ENCODE data around the gene HIP1.

DNA sequence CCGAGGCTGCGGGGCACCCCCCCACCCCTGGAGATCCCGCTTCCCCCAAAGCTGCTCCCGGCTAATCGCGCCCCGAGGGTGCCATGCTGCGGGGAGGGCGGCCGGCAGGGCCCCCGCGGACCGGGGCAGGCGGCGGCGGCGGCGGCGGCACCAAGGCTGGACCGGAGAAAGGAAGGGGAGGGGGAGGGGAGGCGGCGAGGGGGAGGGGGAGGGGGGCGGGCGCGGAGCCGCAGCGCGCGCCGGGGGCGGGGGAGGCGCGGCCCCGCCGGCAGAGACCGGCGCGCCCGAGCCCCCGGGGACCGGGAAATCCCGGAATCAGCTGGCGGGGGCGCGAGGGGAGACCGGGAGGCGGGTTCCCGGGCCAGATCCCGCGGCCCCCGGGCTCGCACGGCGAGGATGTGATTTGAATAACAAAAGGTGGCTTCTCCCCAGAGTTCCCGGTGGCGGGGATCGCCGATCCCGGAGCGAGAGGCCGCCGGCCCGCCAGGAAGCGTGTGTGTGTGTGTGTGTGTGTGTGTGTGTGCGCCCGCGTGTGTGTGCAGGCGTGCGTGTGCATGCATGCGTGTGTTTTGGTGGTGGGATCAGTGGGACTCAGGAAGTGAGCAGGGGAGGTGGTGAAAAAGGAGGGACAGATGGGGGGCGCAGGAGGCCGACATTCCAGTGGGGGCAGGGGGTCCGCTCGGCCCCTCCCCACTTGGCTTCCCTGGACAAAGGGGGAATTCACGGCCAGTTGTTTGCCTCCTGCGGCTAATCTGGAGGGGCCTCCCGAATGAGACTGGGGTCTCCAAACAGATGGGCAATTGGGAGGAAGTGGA, 99.5 kb downstream of the HIP1 start:
- TF ChIP-seq, protein P1, sequence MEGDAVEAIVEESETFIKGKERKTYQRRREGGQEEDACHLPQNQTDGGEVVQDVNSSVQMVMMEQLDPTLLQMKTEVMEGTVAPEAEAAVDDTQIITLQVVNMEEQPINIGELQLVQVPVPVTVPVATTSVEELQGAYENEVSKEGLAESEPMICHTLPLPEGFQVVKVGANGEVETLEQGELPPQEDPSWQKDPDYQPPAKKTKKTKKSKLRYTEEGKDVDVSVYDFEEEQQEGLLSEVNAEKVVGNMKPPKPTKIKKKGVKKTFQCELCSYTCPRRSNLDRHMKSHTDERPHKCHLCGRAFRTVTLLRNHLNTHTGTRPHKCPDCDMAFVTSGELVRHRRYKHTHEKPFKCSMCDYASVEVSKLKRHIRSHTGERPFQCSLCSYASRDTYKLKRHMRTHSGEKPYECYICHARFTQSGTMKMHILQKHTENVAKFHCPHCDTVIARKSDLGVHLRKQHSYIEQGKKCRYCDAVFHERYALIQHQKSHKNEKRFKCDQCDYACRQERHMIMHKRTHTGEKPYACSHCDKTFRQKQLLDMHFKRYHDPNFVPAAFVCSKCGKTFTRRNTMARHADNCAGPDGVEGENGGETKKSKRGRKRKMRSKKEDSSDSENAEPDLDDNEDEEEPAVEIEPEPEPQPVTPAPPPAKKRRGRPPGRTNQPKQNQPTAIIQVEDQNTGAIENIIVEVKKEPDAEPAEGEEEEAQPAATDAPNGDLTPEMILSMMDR (IDR thresholded peaks at IDR 0.05), result no peak
- TF ChIP-seq POLR2A (IDR thresholded peaks at IDR 0.05; ENCODE audit: low read depth), result no peak
- TF ChIP-seq POLR2AphosphoS5 (IDR thresholded peaks at IDR 0.05), result no peak
- no peak for TF ChIP-seq EP300 (IDR thresholded peaks at IDR 0.05)

Data from esophagus muscularis mucosa (tissue), 4 donors.